Activated CD8-positive, alpha-beta memory T cell treated with anti-CD3 and anti-CD28 coated beads, Interleukin-2, amount 10 ng/mL, durations not matched to agents 7 days and 5 days (primary cell): ENCODE measurements around the gene IPO4. TPM values are rescaled to one million over a fixed set of nuclear protein-coding genes. Genes with fewer than 3 reads are reported as not detected.
"Not testable (repeated sequence)": the region's sequence is repeated elsewhere in the genome, so short reads cannot be mapped to it uniquely, and the experiment has no call there.

Experiments used
- ATAC-seq: fragments of 150-1000 bp; cut with Tn5 transposase; one replicate; pipeline ENCODE4 v1.10.0; 2021; ENCODE audit warnings: moderate library complexity
- CTCF ChIA-PET: fragments of 350-600 bp; sonication (Branson Sonifier 250); formaldehyde crosslinking; loops from one replicate; lab custom pipeline; 2021; ENCODE audit warnings: antibody characterized with exemption; lab: Charles Lee
- DNase-seq: peaks from one replicate; pipeline ENCODE4 v3.0.0-alpha.2; 2020
- H3K27ac Mint-ChIP-seq: one replicate; pipeline ENCODE4 v1.8.0; 2021; ENCODE audit warnings: mild to moderate bottlenecking, mixed read lengths
- H3K27me3 Mint-ChIP-seq: one replicate; pipeline ENCODE4 v1.8.0; 2021; ENCODE audit warnings: mixed read lengths
- H3K36me3 Mint-ChIP-seq: one replicate; pipeline ENCODE4 v1.8.0; 2021; ENCODE audit warnings: mild to moderate bottlenecking, mixed read lengths
- H3K4me1 Mint-ChIP-seq: one replicate; pipeline ENCODE4 v1.8.0; 2021; ENCODE audit warnings: mixed read lengths
- H3K4me3 Mint-ChIP-seq: one replicate; pipeline ENCODE4 v1.8.0; 2021; ENCODE audit warnings: mild to moderate bottlenecking, moderate library complexity, mixed read lengths
- H3K9me3 Mint-ChIP-seq: one replicate; pipeline ENCODE4 v1.8.0; 2022; ENCODE audit warnings: low read depth, mixed read lengths
- total RNA-seq, 2 experiments: library from RNA; stranded (reverse); gene quantifications; one replicate each; pipeline ENCODE4 v1.2.3, GENCODE V29; 2021

Gene IPO4
- total RNA-seq, 2 experiments from 2014 or later = 32.4 to 54.9 TPM

GRCh38 chr14:24231263-24232120, 42.9 kb upstream of the IPO4 start:
- H3K27me3 Mint-ChIP-seq = no peaks in the 10 kb centered on the region
- DNase-seq (peak; percentile 65), ATAC-seq (peak; percentile 26)
- H3K36me3 Mint-ChIP-seq = peaks cover 27% of the 10 kb centered on the region
- H3K9me3 Mint-ChIP-seq = no peaks in the 10 kb centered on the region
- peaks cover 55% of the 10 kb centered on the region for H3K4me1 Mint-ChIP-seq
- peak overlapping the region; percentile 95 for H3K27ac Mint-ChIP-seq
- CTCF ChIA-PET = interaction anchor here (0.6 to 1.7 kb wide), 6 partner anchors 11 to 166 kb away, joined by 3 to 12 read pairs (median 4); partner anchors contain the start of genes MDP1 and TINF2
- peak overlapping the region; percentile 84 for H3K4me3 Mint-ChIP-seq

GRCh38 chr14:24228902-24229301, 40.3 kb upstream of the IPO4 start:
- CTCF ChIA-PET = interaction anchor here (0.7 to 2.7 kb wide), 7 partner anchors 9 to 203 kb away, joined by 3 to 13 read pairs (median 3); partner anchors contain the start of gene TINF2
- H3K4me3 Mint-ChIP-seq = no peak overlapping the region
- H3K27me3 Mint-ChIP-seq = no peaks in the 10 kb centered on the region
- H3K27ac Mint-ChIP-seq = no peak overlapping the region
- ATAC-seq (no peak), DNase-seq (no peak)
- H3K4me1 Mint-ChIP-seq = peaks cover 40% of the 10 kb centered on the region
- no peaks in the 10 kb centered on the region for H3K9me3 Mint-ChIP-seq
- peaks cover 13% of the 10 kb centered on the region for H3K36me3 Mint-ChIP-seq

- Mint-ChIP-seq H3K4me1 (peaks cover 31% of the 10 kb centered on the region), H3K36me3 (peaks cover 13% of the 10 kb centered on the region), H3K4me3 (no peak overlapping the region), H3K27ac (no peak overlapping the region), H3K27me3 (no peaks in the 10 kb centered on the region), H3K9me3 (no peaks in the 10 kb centered on the region)
- ATAC-seq (no peak), DNase-seq (no peak)
- CTCF ChIA-PET = interaction anchor here (1.7 to 2.7 kb wide), 2 partner anchors 10 to 16 kb away, joined by 6 to 13 read pairs; partner anchors contain the start of genes MDP1 and TINF2
These were observed 37.9 kb upstream of the IPO4 start for GRCh38 chr14:24226473-24226872.

GRCh38 chr14:24224618-24225071, 36.0 kb upstream of the IPO4 start:
- Mint-ChIP-seq H3K27me3 (no peaks in the 10 kb centered on the region), H3K9me3 (no peaks in the 10 kb centered on the region), H3K36me3 (peaks cover 13% of the 10 kb centered on the region), H3K27ac (no peak overlapping the region), H3K4me1 (peaks cover 24% of the 10 kb centered on the region), H3K4me3 (no peak overlapping the region)
- DNase-seq (no peak), ATAC-seq (no peak)
- CTCF ChIA-PET = interaction anchor here (1.0 to 2.0 kb wide), 3 partner anchors 9 to 84 kb away, joined by 3 to 6 read pairs (median 3); partner anchors contain the start of genes CHMP4A and MDP1

GRCh38 chr14:24222987-24223386, 34.4 kb upstream of the IPO4 start:
- Mint-ChIP-seq H3K4me1 (peaks cover 21% of the 10 kb centered on the region), H3K36me3 (peaks cover 11% of the 10 kb centered on the region)
- DNase-seq, H3K27me3 Mint-ChIP-seq, H3K4me3 Mint-ChIP-seq, ATAC-seq, H3K9me3 Mint-ChIP-seq, H3K27ac Mint-ChIP-seq: not testable (repeated sequence)
- CTCF ChIA-PET = interaction anchor here (0.8 kb wide), 1 partner anchor 48 kb away, joined by 3 read pairs; the partner anchor contains the start of gene RABGGTA

GRCh38 chr14:24219521-24219920, 30.9 kb upstream of the IPO4 start:
- CTCF ChIA-PET = interaction anchor here (0.6 to 1.5 kb wide), 7 partner anchors 9 to 217 kb away, joined by 3 to 6 read pairs (median 3); partner anchors contain the start of gene RABGGTA
- Mint-ChIP-seq H3K27ac (peak overlapping the region; percentile 34), H3K27me3 (no peaks in the 10 kb centered on the region), H3K36me3 (peaks cover 8% of the 10 kb centered on the region), H3K9me3 (no peaks in the 10 kb centered on the region), H3K4me3 (no peak overlapping the region), H3K4me1 (peaks cover 21% of the 10 kb centered on the region)
- DNase-seq (no peak), ATAC-seq (no peak)

GRCh38 chr14:24219080-24219479, 30.5 kb upstream of the IPO4 start:
- no peak overlapping the region for H3K4me3 Mint-ChIP-seq
- DNase-seq (no peak), ATAC-seq (no peak)
- peaks cover 24% of the 10 kb centered on the region for H3K4me1 Mint-ChIP-seq
- no peaks in the 10 kb centered on the region for H3K27me3 Mint-ChIP-seq
- no peak overlapping the region for H3K27ac Mint-ChIP-seq
- CTCF ChIA-PET = interaction anchor here (0.8 to 1.5 kb wide), 4 partner anchors 9 to 217 kb away, joined by 3 to 6 read pairs (median 3); no protein-coding TSS in a partner anchor
- peaks cover 7% of the 10 kb centered on the region for H3K36me3 Mint-ChIP-seq
- H3K9me3 Mint-ChIP-seq = no peaks in the 10 kb centered on the region

- H3K9me3 Mint-ChIP-seq, H3K4me3 Mint-ChIP-seq, DNase-seq, ATAC-seq, H3K27me3 Mint-ChIP-seq: not testable (repeated sequence)
- Mint-ChIP-seq H3K4me1 (peaks cover 40% of the 10 kb centered on the region), H3K27ac (peak overlapping the region; percentile 99), H3K36me3 (peaks cover 13% of the 10 kb centered on the region)
- CTCF ChIA-PET = interaction anchor here (1.1 to 5.8 kb wide), 9 partner anchors 9 to 215 kb away, joined by 3 to 48 read pairs (median 6); partner anchors contain the start of genes CIDEB, DHRS1, LTB4R2 and NOP9
These were observed 28.3 kb upstream of the IPO4 start for GRCh38 chr14:24216876-24217275.

- CTCF ChIA-PET = interaction anchor here (0.8 to 5.8 kb wide), 23 partner anchors 8 to 221 kb away, joined by 3 to 48 read pairs (median 5); partner anchors contain the start of genes CIDEB, DHRS1, IPO4 and IRF9
- Mint-ChIP-seq H3K9me3 (no peaks in the 10 kb centered on the region), H3K27ac (peak overlapping the region; percentile 99), H3K36me3 (peaks cover 18% of the 10 kb centered on the region), H3K4me1 (peaks cover 46% of the 10 kb centered on the region), H3K4me3 (peak overlapping the region; percentile 97), H3K27me3 (no peaks in the 10 kb centered on the region)
- DNase-seq (no peak), ATAC-seq (no peak)
These were observed 27.7 kb upstream of the IPO4 start for GRCh38 chr14:24216345-24216699.

GRCh38 chr14:24215495-24216344, 27.1 kb upstream of the IPO4 start, which contains the start of gene MDP1:
Gene MDP1 (minus strand): TSS chr14:24216066. CDS start chr14:24215955, 111 bp downstream.
- Mint-ChIP-seq H3K36me3 (peaks cover 20% of the 10 kb centered on the region), H3K27ac (peak within 1 kb of the TSS; percentile 99), H3K4me1 (peaks cover 47% of the 10 kb centered on the region), H3K27me3 (no peaks in the 10 kb centered on the region), H3K4me3 (peak within 1 kb of the TSS; percentile 97), H3K9me3 (no peaks in the 10 kb centered on the region)
- CTCF ChIA-PET = interaction anchor here (0.8 to 5.8 kb wide), 26 partner anchors 8 to 221 kb away, joined by 3 to 48 read pairs (median 5); partner anchors contain the start of genes CIDEB, DHRS1, IPO4 and IRF9
- ATAC-seq = peak; percentile 76
- peak; percentile 94 for DNase-seq

GRCh38 chr14:24213866-24214662, 25.4 kb upstream of the IPO4 start:
- H3K27ac Mint-ChIP-seq = peak overlapping the region; percentile 99
- CTCF ChIA-PET = interaction anchor here (0.5 to 5.8 kb wide), 22 partner anchors 10 to 217 kb away, joined by 3 to 48 read pairs (median 6); partner anchors contain the start of genes CIDEB, DHRS1, IPO4 and IRF9
- no peaks in the 10 kb centered on the region for H3K27me3 Mint-ChIP-seq
- peaks cover 35% of the 10 kb centered on the region for H3K36me3 Mint-ChIP-seq
- ATAC-seq (no peak), DNase-seq (no peak)
- peaks cover 49% of the 10 kb centered on the region for H3K4me1 Mint-ChIP-seq
- no peaks in the 10 kb centered on the region for H3K9me3 Mint-ChIP-seq
- peak overlapping the region; percentile 99 for H3K4me3 Mint-ChIP-seq
